NCI-H82 (cell line): ENCODE data around the gene RAPGEF5.

ENCODE experiments used
- DNase-seq: peaks from one replicate; lab custom pipeline; 2025; lab: John Stamatoyannopoulos, UW

Gene RAPGEF5

DNA sequence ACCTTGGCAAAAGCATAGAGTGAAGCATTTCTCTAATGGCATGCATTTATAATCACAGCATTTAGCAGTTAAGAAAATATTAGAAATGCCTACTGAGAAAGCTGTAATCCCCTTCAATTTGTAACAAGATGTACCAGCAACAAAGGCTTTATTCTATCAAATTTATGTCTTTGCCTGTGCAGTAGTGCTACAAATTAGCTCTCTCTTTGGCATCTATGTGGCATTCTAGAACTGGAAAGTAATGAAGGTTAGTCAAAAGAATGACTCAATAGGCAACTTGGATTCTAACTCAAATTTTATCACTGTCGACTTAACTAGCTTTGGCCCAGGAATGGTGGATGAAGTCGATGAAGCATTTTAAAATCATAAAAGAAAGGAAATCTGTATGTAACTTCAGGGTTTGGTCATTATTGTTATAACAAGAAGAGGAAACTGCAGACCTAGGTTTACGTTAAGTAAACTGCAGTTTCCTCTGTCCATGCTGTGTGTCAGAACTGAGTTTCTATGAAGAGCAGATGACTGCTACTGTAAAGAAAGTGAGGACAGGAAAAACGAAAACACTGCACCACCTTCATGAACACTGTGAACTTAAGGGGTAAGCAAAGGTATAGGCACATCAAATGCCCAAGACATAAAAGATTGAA, 140.0 kb downstream of the RAPGEF5 start:
- DNase-seq: no peak

GRCh38 chr7:22216309-22216708, 140.6 kb downstream of the RAPGEF5 start:
- no peak for DNase-seq

DNA sequence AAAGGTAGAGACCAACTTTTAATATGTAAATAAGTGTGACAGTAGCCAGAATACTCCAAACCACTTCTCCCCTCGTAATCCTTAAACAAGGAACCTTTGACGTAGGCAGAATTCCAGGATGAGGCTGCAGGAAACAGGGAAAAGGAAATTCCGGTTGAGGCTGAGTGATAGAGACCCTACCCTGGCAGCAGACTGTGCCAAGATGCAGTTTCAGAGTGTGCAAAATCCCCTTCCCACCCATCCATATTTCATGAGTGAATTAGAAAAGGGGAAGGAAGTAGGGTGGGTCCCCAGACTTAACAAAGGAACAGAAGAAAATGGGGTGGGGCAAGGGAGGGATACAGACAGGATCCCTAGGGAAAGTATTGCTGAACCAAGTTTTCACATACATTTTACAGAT, 143.0 kb downstream of the RAPGEF5 start:
- no peak for DNase-seq

DNA sequence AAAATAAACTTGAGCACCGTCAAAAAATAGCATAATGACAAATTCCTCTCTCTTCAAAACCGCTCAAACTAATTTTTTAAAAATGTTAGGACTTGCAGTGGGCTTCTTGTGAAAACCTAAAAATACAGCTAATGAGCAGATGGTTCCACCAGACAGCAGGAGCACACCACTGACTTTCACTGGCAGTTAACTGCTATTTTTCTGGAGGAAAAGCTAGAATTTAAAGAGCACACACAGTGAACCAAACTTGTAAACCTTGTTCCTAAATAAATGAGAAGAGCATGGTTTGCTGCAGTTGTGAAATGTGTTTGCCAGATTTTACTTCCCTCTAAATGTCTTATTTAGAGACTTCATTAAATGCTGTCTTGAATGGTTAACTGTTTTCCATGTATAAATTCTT, 143.9 kb downstream of the RAPGEF5 start:
- DNase-seq: no peak

GRCh38 chr7:22210967-22211366, 146.0 kb downstream of the RAPGEF5 start:
- DNase-seq: no peak

DNA sequence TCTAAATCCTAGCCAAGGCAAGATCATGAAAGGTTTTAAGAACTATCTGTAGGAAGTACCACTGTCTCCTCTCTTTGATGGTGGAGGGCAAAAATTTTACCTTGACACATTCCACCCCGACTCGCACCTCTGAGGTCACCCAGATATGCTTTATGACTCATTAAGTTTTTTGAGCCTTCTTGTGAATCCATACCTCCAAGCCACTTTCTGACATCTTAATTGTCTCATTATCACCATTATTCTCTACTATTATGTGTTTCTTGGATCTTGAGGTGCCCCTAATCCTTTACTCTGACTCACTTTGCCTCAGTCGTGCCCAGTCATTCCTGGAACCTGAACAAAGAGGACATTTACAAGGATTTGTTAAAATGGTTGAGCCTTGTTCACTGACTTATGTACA, 146.6 kb downstream of the RAPGEF5 start:
- no peak for DNase-seq

DNA sequence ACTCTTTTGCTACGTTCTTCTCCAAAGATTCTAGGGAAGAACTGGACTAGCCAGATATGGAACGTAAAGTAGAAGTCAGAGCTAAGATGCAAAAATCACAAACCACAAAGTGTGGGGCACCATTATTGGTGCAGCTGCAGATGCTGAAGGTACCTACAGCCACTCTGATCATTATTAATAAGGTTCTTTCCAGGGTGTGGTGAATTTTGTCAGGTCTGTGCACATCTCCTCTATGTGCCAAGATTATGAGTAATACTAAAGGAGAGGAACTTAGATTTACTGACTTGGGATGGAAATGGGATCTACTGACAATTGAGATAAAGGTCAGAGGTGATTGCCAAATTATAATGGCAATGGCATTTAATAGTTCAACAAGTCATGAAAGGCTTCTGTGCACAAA, 148.2 kb downstream of the RAPGEF5 start:
- DNase-seq: no peak

GRCh38 chr7:22207724-22208225, 149.2 kb downstream of the RAPGEF5 start:
- no peak for DNase-seq

- DNase-seq: no peak
These were observed 151.3 kb downstream of the RAPGEF5 start for GRCh38 chr7:22205631-22206030.

- DNase-seq: no peak
These were observed 152.6 kb downstream of the RAPGEF5 start for GRCh38 chr7:22204312-22204711.

DNA sequence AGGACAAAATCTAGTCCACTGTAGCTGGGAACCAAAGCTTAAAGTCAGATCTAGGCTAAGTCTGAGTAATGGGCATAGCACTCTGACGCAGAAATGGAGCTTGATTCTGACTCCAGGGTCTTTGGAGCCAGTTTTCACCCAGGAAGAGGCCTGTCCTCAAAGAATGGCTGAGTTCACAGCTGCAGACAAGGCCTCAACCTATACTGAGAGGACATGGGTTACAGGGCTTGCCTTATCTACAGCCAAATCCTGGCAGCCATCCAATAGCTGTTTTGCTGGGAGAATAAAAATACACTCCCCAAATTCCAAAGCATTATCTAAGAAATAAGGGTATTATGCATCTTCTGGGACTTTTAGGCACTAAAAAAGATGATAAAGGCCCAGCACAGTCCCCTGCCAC, 154.8 kb downstream of the RAPGEF5 start:
- no peak for DNase-seq

GRCh38 chr7:22201186-22201880, 155.6 kb downstream of the RAPGEF5 start:
- DNase-seq: no peak

DNA sequence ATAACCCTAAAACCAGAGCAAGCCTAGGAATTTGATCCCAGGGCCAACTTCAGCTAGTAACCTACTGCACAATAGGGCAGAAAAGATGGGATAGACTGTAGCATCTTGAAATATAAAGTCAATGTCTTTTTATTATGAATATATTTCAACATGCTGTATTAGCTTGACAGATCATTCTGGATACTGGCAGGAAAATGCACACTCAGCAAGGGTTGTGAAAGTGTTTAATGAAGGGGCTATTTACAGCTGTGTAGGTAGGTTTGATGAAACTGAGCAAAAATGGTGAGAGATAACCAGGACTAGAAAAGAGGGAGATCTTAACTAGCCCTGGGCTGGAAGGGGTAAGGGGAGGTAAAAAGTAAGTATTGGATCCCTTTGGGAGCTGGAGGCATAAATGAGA, 156.2 kb downstream of the RAPGEF5 start:
- no peak for DNase-seq

DNA sequence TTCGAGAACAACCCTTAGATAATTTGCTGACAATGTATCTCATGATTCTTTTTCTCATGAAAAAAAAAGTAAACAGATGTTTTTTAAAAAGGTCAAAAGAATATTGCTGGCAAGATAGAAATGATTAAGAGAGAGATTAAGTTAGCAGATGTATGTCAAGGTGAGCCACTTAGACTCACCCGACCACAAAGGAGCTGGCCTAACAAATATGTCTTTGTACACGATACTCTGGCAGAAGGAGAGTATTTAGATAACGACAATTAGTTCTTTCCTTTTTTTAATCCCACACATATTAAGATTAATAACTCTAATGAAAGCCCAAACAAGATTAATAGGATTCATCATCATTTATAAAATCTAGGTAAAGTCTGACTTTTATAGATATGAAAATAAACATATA, 156.7 kb downstream of the RAPGEF5 start:
- peak; percentile 62 for DNase-seq

DNA sequence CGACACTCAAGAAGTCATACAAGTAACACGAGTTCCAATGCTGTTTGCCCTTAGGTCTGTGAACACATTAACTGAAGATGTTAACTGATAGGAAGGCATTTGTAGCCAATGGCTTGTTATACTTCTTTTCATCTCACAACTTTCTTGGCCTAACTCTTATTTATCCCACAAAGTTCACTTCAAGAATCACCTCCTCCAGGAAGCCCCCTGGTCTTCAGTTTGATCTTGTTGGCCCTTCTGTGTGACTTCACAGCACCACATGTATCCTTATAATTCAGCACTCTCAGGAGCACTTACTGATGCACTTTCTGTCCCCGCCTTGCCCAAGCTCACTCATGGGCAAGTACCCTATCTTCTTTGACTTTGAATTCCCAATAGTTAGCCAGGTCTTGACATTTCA, 159.6 kb downstream of the RAPGEF5 start:
- no peak for DNase-seq

DNA sequence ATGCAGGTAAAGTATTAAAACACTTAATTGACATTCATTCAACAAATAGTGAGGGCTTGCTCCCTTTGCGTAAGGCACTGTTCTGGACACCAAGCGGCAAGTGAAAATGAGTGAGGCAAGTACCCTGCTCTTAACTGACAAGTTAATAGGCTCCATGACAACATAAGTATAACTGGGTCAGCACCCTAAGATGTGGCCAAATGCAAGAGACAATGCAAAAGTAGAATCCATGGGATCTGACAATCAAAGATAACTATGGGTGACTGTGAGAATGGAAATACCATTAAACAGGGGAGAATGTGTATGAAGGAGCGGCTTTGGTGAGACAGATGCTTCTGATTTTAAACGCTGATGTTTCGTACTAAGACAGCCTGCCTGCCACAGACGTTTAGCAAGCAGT, 160.5 kb downstream of the RAPGEF5 start:
- no peak for DNase-seq

- DNase-seq: no peak
These were observed 161.4 kb downstream of the RAPGEF5 start for GRCh38 chr7:22195397-22196172.

- DNase-seq: peak; percentile 24
These were observed 162.2 kb downstream of the RAPGEF5 start for GRCh38 chr7:22194658-22195273.

DNA sequence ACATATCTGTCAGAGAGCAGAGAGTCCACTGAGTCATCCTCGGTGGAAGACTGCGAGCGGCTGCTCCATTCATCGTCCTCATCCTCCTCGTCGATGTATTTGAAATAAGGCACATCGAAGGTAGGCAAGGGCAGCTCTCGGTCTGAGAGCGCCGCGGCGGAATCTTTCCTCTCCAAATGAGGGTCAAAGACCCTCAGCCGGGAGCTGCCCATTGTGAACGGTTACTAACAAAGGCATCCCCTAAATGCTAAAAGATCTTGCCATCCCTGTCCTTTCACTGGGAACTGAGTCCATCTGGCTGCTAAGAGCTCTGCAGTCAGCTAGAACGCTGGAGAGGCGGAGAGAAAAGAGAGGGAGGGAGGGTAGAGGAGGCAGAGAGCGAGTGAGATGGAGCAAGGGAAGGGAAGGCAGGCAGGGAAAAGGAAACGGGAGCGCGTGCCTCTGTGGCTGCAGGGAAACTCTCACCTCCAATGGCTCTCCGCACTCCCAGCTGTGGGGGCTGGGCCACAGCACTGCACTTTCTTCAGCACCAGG, 163.4 kb downstream of the RAPGEF5 start:
- peak; percentile 93 for DNase-seq

DNA sequence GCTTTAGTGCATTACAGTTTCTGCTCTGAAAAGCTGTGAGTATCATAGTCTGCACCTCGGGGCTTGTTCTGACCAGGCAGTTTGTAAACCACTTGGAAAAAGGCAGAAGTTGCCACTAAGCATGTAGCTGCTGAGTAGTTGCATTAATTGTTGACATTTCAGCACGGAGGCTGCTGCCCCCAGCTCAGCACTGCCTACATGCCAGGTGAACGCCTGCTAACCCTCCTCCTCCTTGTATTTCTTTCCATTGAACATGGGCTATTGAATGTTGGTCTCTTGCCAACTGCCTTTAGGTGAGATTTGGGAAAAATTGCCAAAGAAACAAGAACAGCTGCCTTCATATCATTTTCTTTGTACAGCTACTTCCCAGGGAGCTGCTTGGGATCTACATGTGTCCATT, 164.2 kb downstream of the RAPGEF5 start:
- DNase-seq: peak; percentile 57

DNA sequence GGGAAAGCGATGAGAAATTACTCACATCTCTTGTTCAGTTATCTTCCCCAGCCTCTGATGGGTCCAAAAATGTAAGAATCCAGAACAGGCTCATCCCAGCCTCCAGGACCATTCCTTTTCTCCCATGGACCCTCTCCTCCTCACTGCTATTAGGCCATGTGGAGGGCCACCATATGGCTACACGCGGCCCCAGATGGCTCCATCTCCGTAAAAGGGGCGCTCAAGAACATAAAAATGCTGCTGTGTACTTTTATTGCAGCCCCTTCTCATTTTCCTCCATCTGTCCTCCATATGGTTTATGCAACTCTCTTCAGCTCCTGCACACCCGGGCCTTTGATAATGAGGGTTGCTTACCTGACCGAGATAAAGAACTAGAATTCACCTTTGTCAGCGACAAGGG, 166.2 kb downstream of the RAPGEF5 start:
- peak; percentile 95 for DNase-seq

GRCh38 chr7:22189741-22190140, 167.2 kb downstream of the RAPGEF5 start:
- no peak for DNase-seq
